Hepatocyte (in vitro differentiated cells): ENCODE data around the gene CRBN.

ENCODE experiments used
- CTCF ChIP-seq: fragments of 200-600 bp; sonication (generic); IDR thresholded peaks from 2 replicates; pipeline ENCODE4 v1.5.1; 2016; ENCODE audit warnings: antibody characterized with exemption, mild to moderate bottlenecking; ENCODE audit not compliant: poor library complexity
- EZH2 ChIP-seq: fragments of 200-600 bp; sonication (generic); IDR thresholded peaks from 2 replicates; pipeline ENCODE4 v1.6.1; 2016; ENCODE audit warnings: antibody characterized with exemption, mild to moderate bottlenecking, borderline replicate concordance

- TF ChIP-seq CTCF: no peak
- TF ChIP-seq EZH2: no peak
These were observed 74.2 kb downstream of the CRBN start for GRCh38 chr3:3105246-3105645.
